T-helper 22 cell (primary cell): ENCODE measurements around the gene IP6K3.
A peak's percentile ranks its signal among the peaks of the same experiment; 100 is the strongest.

Source experiments
- DNase-seq: peaks from one replicate; pipeline ENCODE4 v3.0.0-alpha.2; 2020; ENCODE audit warnings: low read depth

Gene IP6K3

GRCh38 chr6:33759887-33760629 lies 13.4 kb upstream of the IP6K3 start:
- DNase-seq, result no peak

DNA sequence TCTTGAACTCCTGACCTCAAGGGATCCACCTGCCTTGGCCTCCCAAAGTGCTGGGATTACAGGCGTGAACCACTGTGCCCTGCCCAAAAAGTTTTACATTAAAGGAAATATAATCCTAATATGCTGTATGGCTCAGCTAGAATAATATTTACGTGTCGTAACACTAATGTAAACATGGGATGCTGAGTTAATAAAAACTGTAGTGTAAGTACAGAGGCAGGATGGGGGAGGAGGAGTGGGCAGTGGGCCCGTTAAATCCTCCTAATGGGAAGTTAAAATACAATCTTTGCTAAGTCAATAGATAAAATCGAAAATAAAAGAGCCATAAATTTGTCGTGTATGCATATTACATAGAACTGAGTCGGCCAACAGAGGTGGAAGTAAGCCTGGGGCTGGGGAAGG lies 12.1 kb upstream of the IP6K3 start:
- no peak for DNase-seq

DNA sequence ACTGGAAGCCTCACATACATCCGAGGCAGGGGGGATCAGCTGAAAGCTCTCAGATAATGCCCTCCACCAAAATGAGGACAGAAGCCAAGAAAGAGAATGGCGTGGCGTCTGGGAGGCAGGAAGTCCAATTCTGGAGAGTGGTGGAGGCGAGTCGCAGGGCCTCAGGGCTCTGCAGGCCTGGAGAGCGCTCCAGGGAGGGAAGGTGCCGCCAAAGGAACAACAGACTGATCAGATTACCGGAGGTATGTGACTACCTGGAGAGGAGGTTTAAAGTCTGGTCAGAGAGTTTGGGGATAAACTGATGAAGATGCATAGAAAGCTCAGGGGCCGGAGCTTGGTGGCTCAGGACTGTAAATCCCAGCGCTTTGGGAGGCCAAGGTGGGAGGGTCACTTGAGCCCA lies 11.2 kb upstream of the IP6K3 start:
- DNase-seq, result no peak

- DNase-seq, result no peak
Measured at GRCh38 chr6:33757113-33757512, 10.4 kb upstream of the IP6K3 start.

DNA sequence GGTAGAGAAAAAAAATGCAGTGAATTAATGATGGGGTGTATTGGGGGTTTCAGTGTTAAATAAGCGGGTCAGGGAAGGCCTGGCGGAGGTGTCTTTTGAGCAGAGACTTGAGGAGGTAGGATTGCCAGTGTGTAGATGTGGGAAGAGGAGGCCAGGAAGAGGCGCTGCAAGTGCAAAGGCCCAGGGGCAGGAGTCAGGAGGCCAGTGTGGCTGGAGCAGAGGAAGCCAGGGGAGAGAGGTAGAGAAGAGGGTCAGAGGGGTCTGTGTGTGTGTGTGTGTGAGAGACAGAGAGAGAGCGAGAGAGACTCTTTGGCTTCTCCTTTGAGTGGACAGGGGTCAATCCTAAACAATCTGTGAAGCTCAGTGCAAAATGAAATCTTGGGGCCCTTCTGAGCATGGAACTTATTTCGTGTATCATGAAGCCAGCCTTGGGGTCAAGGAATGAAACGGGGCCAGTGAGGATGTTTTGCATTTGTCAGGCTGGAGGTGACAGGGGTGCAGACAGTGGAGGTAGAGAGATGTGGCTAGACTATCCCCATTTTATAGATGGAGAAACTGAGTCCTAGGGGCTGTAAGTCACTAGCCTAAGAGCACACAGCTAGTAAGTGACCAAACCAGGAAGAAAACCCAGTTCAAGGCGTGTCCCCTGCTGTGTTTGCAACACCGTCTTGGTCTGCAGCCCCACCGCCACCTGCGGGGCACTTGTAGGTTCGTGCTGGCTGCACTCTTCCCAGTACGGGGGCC lies 9.7 kb upstream of the IP6K3 start:
- DNase-seq, result no peak

- no peak for DNase-seq
Measured at GRCh38 chr6:33755070-33755869, 8.6 kb upstream of the IP6K3 start.

- no peak for DNase-seq
Measured at GRCh38 chr6:33754222-33754621, 7.5 kb upstream of the IP6K3 start.

- no peak for DNase-seq
Measured at GRCh38 chr6:33752646-33753015, 5.9 kb upstream of the IP6K3 start.

- no peak for DNase-seq
Measured at GRCh38 chr6:33751771-33752645, 5.3 kb upstream of the IP6K3 start.

DNA sequence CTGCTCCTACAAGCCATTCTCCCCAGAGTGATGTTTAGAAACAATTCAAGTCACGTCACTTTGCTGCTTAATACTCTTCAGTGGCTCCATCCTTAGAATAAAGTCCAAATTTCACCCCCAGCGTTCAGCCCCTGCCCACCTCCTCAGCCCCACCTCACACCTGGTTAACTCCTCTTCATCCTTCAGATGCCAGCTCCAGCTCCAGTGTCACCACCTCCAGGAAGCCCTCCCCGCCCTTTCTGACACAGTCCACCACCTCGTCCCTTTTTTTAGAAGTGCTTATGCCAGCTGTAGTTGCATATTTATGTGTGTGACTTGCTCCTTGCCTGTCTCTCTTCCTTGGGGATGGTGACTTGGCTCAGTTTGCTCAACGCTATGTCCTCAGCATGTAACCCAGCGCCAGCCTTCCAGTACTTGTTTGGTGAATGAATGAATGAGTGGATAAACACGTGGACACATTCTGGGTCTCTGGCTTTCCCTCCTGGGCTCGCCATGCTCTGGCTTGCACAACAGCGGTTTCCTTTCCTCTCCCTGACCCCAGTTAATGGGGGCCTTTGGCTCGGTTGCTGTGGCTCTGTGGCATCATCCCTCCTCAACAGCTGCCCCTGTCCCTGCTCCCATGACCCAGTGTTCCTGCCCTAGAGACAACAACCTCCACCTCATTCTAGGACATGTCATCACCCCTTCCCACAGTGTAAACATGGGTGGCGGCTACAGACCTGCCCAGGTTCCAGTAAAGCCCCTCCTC lies 3.7 kb upstream of the IP6K3 start:
- DNase-seq, result no peak

GRCh38 chr6:33749401-33749800 lies 2.7 kb upstream of the IP6K3 start:
- no peak for DNase-seq

GRCh38 chr6:33748841-33749240 lies 2.1 kb upstream of the IP6K3 start:
- no peak for DNase-seq

GRCh38 chr6:33747823-33748222 lies 1.1 kb upstream of the IP6K3 start:
- DNase-seq, result no peak

DNA sequence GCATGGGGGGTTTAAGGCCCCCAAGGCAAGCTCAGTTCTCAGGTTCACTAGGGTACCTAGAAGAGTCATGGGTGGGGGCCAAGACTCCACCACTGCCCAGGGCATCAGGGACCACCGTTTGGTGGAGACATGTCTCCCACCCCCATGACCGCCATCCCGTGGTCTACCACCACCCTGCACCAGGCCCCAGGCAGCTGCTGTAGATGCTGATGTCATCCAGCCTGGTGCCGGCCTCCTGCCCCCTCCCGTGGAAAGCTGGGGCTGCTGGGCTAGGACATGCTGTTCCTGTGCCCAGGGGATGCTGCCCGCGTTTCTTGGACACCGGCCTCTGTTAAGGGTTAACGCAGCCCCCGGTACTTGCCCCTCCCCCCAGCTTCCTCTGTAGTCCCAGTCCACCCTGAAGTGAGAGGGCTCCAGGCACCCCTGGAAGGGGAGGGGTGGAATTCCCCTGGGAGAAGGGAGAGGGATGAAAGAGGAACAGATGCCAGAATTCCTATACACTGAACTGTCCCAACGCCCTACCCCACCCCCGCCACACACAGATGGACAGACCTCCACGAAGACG lies 587 bp downstream of the IP6K3 start:
- DNase-seq, result no peak

DNA sequence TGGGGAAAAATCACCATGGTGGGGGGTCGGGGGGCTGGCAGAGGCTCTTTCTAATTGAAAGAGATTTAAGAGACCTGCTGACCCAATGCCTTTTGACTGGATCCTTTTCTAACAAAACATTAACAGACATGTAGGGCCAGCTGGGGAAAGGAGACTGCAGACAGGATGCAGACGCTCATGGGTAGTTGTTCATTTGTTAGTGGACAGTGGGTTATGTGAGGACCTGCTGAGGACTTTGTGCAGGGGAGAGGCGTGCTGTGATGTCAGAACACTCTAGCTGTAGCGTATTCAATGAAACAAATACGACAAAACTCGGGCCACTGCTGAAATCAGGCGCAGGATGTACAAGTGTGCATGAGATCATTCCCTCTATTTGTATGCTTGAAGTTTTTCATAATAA lies 1.2 kb downstream of the IP6K3 start:
- DNase-seq, result no peak

DNA sequence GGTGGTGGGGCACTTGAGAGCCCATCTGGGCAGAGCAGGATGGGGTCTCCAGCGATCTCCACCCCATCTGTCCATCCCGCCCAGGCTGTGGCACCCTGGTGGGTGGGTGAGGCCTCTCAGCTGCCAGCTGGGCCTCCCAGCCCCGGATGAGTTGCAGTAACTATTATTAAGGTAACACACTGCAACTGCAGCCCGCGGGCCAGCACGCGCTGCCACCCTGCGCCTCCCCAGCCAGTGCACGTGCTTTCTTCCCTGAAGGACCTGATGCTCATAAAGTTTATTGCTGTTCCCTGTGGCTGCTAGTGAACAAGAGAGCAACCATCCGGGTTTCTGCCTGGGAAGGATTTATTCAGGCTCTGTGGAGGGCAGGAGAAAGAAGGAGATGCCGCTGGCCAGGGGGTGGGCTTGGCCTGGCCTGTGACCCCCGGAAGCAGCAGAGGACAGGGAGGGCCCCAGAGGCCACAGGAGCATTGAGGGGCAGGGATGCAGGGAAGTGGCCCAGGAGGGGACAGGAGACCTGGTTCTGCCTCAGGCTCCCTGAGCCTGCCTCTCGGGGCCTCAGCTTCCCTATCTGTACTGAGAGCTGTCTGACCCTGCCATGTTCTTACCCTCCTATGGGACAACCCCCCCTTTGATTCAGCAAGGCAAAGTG lies 1.7 kb downstream of the IP6K3 start:
- no peak for DNase-seq

- DNase-seq, result peak; percentile 27
Measured at GRCh38 chr6:33744001-33744848, 2.5 kb downstream of the IP6K3 start.

DNA sequence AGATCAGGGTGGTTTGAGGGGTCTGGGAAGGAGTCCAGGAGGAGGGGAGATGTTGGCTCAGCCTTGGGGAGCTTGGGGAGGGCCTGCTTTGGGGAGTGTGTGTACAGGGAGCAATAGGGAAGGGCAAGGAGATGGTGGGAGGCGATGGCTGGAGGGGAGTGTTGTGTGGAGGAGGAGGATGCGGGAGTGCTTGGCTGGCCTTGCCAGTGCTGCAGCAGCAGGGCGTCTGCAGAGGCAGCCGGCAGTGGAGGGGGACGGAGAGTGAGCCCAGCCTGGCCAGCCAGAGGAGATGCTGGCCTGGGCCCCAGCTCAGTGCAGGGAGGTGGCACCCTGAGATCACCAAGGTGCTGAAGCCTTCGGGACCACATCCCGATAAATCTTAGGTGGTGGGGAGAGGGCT lies 3.9 kb downstream of the IP6K3 start:
- no peak for DNase-seq

- DNase-seq, result no peak
Measured at GRCh38 chr6:33742092-33742491, 4.6 kb downstream of the IP6K3 start.
